GM19240 (cell line): ENCODE data around the gene SIGLEC7.
"Not testable (repeated sequence)": the region's sequence is repeated elsewhere in the genome, so short reads cannot be mapped to it uniquely, and the experiment has no call there.

Experiments
- DNase-seq: peaks from one replicate; pipeline ENCODE4 v3.0.0; 2011; ENCODE audit warnings: low spot score; ENCODE audit not compliant: insufficient read length

SIGLEC7 gene

DNA sequence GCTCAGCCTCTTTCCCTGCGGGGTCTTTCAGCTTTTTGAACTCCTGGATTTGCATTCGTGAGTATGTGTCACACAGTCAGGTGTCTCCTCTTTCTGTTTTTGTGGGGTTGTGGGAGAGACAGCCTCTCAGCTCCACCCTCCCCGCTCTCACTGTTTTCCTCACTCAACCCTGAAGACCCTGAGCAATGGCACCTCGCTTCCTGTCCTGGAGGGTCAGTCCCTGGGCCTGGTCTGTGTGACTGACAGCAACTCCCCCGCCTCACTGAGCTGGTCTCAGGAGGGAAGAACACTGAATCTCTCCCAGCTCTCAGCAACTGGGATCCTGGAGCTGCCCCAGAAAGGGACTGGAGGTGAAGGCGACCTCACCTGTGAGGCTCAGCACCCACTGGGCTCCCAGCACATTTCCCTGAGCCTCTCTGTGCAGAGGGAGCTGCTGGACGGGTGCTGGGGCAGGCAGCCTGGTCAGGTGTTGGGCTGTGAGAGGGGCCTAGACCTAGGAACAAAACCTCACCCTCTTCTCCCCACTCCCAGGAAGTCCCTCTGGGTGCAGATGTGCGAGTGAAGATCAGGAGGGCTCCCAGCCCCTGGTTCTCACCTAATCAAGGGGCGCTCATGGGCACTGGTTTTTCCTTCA is 4.2 kb upstream of the SIGLEC7 start:
- no peak for DNase-seq

DNA sequence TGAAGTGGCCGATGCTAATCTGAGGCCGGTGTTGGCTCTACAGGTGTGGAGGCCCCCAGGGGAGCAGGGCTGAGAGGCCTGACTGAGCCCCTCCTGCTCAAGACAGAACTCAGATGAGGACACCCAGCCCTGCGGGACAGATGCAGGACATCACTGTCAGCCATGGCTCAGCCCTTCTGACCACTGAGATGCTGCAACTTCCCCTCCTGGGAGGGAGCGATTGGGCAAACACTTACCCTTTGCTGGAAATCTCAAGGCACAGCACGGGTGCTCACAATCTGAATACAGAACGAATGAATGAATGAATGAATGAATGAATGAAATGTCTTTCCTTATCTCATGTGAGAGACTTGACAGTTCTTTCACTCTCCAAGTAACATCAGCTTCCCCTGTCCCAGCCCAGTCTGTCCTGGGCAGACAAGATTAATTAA is 3.5 kb upstream of the SIGLEC7 start:
- no peak for DNase-seq

DNA sequence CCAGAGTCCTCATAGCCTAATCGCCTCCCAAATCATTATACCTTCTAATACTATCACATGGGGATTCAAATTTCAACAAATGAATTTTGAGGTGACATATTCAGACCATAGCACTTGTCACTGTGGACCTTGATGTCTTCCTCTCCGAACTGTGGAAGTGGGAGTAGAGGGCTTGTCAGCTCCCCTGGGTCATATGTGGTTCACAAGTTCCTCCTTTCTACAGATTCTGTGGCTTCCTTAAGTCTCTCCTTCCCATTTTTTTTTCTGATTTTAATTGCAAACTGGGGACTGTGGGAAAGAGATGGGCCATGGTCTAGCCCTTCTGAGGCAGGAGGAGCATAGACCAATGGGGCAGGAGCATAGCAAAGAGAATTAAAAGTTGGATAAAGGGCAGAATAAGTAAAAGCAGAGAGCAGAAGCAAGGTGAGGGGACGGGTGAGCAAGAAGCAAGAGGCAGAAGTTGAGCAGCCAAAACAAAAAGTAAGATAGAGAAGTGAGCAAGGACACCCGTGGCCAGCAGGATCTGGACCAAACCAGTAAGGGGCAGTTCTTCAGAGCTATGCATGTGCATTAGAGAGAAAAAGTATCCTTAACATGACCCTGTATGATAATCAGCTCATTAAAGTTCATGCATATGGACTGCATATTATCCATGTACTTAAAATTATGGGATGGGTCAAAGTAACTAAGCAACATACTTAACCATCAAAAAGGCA is 2.6 kb upstream of the SIGLEC7 start:
- no peak for DNase-seq

DNA sequence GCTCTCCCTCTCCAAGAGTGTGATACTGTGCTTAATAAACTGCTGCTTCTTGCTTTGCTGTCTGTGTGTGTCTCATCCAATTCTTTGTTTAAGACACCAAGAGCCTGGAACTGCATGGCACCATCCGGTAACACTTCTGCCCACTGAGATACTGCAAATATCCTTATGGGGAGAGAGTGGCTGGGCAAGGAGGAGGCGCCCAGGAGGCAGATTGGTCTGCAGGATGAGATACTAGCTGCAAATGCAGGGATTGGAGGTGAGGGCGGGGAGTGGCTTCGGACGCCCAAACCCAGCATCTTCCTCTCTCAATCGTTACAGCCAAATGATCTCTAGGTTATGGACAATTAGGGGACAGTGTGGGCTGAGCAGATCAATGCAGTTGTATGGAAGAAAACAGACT is 1.7 kb upstream of the SIGLEC7 start:
- no peak for DNase-seq

DNA sequence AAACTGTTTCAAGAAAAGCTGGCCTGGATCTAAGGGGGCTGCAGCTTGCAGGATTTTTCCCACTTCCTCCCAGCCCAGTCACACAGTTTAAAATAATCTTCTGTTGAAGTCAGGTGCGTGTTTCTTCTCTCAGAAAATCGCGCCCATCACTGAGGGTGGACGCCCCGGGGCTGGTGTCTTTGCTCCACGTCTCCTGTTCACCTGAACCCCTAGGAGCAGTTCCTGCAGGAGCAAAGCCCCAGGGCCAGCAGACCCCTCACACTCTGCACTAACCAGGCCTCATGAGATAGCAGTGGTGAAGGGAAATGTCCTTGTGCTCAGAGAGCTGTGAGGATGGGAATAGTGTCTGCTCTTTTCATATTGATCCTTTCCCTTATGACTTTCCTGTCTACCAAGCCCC is 920 bp upstream of the SIGLEC7 start:
- DNase-seq, result no peak

DNA sequence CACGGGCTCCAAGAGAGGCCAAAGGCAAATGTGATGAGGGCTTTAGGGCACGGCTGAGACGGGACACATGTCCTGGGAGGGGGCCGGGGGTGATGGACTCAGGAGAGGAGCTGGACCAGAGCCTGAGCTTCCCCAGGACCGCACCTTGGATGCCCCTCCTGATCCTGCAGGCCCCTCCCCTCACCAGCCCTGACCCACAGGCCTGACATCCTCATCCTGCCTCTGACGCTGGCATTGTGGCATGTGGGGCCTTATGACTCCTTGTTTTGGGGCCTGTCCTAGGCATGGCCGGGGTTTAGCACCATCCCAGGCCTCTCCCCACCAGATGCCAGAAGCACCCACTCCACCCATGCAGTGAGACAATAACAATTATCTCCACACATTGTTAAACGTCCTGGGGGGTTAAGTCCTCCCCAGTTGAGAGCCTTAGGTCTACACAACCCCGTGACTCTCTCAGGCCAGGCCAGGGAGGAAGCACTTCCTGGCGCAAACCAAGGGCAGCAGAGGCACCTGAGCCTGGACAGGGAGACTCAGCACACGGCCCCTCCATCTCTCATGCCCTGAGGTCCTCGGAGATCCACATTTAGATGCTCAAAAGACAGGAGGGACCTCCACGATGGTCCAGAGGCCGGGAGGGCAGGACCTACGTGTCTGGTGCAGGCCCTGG is 841 bp downstream of the SIGLEC7 start:
- not testable (repeated sequence) for DNase-seq

DNA sequence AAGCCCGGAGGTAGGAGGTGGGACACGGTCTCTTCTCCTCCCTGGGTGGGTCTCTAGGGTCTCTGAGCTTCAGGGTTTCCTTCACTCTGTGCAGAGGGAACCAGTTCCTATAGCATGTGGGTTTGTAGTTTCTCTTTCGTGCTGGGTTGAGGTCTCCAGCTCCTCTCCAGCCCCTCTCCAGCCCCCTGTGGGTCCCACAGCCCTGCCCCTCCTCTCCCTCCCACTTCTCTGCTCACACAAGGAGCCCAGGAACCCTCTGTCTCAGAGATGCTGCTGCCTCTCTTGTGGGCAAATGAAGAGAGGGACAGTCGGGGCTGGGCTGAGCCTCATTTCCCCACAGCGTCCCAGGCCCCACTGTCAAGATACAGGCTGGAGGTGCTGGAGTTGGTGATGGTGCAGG is 1.4 kb downstream of the SIGLEC7 start:
- DNase-seq, result no peak

DNA sequence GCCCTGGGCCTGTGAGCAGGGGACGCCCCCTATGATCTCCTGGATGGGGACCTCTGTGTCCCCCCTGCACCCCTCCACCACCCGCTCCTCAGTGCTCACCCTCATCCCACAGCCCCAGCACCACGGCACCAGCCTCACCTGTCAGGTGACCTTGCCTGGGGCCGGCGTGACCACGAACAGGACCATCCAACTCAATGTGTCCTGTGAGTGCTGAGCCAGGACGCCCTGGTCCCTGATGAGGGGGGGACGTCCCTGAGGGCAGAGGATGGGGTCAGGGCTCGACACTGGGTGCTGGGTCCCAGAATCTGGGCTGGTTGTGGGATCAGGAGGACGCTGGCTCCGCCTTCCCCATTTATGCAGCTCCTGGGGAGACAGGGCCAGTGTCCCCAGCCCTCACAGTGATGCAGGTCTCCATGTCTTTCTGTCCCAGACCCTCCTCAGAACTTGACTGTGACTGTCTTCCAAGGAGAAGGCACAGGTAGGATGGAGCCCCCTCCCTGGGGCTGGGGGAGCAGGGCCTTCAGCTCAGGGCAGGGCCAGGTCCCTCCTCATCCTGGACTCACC is 2.5 kb downstream of the SIGLEC7 start:
- DNase-seq, result no peak

DNA sequence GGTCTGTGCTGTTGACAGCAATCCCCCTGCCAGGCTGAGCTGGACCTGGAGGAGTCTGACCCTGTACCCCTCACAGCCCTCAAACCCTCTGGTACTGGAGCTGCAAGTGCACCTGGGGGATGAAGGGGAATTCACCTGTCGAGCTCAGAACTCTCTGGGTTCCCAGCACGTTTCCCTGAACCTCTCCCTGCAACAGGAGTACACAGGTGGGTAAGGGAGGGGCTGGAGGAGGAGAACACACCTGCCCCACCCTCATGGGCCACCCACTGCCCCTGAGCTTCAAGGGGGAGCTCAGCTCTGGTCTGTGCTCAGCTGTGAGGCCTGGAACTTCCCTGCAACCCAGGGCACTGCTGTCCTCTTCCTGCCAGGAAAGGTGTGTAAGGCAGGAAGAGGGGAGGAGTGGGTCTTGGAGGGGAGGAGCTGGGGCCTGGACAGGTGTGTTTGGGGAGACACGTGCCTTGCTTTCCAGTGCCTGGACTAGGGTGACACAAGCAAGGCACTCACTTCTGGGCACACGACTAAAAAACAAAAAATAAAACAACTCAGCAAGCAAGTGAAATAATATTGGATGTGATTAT is 3.9 kb downstream of the SIGLEC7 start:
- DNase-seq, result no peak

DNA sequence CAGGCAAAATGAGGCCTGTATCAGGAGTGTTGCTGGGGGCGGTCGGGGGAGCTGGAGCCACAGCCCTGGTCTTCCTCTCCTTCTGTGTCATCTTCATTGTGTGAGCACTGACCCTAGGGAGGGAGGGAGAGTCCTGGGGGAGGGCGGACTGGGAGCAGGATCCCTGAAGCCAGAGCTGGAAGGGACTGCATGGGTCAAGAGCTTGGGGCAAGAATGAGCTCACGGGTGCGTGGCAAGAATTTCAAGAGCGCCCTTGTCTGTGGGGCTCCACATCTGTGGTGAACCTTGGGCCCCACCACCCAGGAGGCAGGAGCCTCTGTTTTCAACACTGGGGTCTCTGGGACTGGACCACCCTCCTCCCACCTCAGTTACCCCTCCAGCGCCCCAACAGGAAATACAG is 4.7 kb downstream of the SIGLEC7 start:
- no peak for DNase-seq

DNA sequence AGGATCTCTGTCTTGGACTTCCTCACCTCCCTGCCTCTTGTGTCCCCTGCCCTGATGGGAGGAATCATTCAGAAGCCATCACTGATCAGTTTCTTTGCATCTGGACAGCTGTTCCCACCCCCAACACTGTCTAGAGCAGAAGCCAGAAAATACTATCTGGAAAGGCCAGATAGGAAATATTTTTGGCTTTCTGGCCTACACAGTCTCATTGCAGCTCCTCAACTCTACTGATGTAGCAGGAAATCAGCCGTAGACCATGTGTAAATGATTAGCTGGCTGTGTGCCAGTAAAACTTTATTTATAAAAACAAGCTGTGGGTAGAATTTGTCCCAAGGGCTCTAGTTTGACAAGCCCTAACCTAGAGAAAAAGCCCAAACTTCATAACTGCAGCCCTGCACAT is 5.6 kb downstream of the SIGLEC7 start:
- DNase-seq, result no peak

DNA sequence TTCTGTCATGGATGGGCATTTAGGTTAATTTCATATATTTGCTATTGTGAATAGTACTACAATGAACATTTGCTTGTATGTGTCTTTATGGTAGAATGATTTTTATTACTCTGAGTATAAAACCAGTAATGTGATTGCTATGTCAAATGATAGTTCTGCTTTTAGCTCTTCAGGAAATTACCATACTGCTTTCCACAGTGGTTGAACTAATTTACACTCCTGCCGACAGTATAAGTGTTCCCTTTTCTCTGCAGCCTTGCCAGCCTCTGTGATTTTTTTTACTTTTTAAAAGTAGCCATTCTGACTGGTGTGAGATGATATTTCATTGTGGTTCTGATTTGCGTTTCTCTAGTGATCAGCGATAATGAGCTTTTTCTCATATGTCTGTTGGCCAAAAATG is 6.5 kb downstream of the SIGLEC7 start:
- DNase-seq, result no peak

DNA sequence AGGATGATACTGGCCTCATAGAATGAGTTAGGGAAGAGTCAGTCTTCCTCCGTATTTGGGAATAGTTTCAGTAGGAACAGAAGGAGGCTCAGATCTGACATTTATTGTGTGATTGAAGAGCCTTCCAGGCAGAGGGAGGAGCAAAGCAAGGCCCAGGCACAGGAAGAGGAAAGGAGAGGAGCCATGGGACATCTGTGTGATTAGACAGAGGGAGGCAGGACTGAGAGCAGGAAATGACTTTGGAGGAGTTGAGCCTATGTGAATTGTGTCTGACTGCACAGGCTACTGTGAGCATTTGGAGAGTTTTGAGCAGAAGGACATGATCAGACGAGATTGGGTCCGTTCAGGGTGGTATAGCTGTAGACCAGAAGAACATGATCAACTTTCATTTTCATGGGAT is 8.5 kb downstream of the SIGLEC7 start:
- DNase-seq, result no peak

DNA sequence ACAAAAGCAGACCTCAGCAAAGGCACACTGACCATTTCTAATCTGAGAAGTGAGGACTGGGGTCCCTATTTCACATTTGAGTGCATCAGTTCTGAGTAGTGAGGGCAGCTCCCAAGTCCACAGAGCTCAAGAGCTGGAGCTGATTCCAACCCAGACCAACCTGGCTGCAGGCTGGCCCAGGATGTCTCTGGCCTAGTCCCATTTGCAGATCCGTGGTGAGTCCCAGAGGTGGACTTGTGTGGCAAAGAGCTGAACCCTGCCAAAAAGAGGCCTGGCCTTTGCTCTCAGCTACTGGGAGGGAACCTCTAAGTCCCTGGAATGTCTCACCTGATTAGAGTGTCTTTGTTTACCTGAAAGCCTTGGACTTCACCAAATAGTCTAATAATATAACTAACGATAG is 14.6 kb downstream of the SIGLEC7 start:
- DNase-seq, result no peak

DNA sequence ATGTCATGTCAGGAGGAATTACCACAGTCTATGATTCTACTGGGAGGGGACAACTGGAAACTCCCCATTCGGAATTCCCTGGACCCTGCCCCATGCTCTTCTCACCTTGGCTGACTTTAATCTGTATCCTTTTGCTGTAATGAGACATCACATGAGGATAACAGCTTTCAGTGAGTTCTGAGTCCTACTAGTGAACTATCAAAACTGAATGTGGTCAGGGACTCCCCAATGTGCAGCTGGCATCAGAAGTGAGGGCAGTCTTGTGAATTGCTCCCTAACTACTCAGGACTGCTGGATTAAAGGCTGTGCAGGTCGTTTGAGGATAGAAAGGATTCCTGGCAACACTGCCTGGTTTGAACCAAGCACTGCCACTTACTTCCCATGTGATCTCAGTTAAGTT is 15.2 kb downstream of the SIGLEC7 start:
- DNase-seq, result no peak

DNA sequence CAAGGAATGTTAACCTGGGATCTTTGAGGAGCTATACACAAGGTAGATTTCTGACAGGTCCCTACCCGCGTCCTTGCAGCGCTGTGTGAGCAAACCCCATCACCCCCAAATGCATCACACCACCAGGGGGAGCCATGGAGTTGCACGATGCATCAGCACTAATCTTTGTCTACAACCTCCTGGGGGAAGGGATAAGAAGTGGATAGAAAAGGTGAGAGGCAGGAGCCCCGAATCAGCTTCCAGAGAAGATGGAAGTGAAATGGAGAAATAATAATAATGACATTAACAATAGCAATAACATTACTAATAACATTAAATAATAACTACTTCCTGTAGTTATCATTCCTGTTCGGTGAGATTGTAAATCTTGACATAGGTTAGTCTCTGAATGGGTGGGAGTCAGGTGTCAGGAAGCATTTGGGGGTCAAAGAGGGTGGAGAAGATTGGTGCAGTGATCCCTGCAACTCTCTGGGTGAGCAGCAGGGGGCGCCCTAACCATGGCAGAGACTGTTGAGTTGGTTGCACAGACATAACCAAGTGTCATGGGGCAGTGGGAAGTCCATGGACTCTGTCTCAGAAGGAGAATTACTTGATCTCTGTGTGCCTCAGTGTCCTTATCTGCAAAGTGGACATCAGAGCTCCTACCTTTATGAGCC is 16.5 kb downstream of the SIGLEC7 start:
- peak; percentile 33 for DNase-seq

DNA sequence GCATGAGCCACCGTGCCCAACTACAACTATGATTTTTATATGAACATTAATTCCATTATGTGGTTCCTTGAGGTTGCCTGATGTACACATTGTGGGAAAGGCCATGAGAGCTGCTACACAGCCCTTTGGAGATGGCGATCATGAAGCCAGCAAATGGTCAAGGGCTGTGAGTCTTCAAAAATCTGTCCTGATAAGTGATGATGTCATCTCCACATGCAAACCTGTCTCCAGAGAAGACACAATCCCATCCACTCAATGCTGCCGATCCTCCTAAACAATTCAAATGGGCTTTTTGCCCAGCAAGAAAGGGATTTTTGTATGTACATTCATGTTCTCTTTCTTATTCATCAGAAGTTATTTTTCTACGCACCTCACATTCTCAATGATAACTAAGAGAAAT is 17.6 kb downstream of the SIGLEC7 start:
- no peak for DNase-seq

DNA sequence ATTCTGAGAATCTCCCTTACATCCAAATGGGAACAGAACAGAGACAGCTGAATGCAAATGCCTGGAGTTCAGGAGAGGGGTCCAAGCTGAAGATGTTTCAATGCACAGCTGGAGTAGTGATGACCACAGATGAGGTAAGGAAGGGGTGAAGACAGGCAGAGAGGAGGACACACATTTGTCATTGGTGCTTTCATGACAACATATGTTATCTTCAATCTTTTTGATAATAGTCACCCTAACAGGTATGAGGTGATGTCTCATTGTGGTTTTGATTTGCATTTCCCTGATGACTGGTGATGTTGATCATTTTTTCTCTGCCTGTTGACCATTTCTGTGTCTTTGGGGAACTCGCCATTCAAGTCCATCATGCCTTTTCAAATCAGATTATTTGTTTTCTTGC is 19.2 kb downstream of the SIGLEC7 start:
- no peak for DNase-seq

DNA sequence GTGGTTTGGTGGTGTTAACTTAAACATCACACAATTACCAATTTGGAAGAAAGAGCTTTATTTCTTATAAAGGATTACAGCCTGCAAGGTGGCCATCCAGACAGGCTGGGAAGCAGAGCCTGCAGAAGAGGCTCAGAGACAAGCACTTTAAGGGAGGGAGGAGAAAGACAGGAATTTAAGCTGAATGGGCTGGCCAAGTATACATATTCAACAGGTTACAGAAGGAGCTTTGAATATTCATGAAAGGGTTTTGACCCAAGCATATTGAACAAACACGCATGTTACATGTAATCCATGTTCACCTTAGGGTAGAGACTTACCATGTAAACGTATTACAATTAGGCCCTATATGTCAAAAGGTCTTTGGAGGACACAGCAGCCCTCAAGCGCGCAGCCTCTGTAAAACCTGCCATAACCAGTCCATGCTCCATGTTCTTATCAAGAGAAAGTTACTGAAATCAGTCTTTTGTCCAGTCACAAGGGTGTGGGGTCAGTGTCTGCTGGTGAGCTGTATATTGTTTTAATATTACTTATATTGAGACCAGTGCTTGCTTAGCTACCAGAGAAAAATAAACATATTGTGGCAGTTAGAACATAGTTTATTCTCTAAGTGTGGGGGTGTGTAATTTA is 19.9 kb downstream of the SIGLEC7 start:
- DNase-seq, result no peak

DNA sequence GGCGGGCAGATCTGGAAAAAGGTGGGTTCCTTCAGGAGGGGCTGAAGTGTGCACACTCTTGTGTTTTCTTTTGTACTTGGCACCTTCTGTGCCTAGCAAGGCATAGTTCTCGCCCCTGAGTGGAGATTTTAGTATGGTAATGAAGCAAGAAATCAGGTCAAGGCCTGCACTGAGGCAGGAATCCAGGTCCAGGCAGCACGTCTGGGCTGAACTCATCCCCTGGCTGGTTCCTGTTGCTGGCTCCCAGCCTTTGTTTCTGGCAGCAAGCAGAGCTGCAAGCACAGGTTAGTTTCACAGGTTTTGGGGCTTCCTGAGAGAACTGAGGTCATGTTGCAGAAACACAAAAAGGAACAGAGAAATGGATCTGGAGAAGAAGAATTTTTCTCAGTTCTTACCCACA is 21.2 kb downstream of the SIGLEC7 start:
- DNase-seq, result no peak

DNA sequence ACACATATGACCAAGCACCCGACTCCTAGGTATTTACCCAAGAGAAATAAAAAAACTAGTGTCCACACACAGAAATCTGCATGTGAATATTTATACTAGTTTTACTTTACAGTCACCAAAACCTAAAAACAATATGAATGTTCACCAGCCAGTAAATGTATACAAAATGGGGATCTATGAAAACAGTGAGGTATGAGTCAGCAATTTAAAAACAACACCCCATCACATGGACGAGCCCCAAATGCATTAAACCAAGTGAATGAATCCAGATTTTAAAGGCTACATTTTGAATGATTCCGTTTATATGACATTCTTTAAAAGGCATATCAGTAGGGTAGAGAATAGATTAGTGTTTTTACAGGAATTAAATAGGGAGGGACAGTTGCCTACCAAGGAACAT is 22.1 kb downstream of the SIGLEC7 start:
- DNase-seq, result no peak
